Amniotic stem cell (primary cell): Measurements from ENCODE around the gene NALCN.

Experiments used
- DNase-seq: peaks from one replicate; lab custom pipeline; 2025; lab: John Stamatoyannopoulos, UW

Gene NALCN

GRCh38 chr13:101416181-101417042, at the start of gene NALCN:
TSS of gene NALCN (minus strand) at chr13:101416508. CDS start at chr13:101399126, 17,382 bp downstream.
- no peak for DNase-seq

DNA sequence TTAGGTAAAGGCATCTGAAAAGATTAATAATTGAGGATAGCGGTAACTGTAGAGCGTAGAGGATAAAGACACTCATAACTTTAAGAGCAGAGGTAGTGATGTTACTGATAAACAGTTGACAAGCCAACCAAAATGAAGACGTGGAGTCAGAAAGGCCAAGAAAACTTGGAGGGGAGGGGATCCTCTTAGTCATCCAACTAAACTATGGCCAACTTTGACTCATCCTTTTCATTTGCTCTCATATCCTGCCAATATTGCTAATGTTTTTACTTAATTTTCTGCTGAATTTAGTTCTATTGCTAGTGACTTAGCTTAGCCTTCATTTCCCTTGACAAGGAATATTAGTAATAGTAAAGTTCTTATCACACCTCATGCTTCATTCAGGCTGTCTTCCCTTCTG, 49.6 kb upstream of the NALCN start:
- DNase-seq, result no peak

- DNase-seq, result no peak
Observed at GRCh38 chr13:101457176-101457575, 40.9 kb upstream of the NALCN start.

DNA sequence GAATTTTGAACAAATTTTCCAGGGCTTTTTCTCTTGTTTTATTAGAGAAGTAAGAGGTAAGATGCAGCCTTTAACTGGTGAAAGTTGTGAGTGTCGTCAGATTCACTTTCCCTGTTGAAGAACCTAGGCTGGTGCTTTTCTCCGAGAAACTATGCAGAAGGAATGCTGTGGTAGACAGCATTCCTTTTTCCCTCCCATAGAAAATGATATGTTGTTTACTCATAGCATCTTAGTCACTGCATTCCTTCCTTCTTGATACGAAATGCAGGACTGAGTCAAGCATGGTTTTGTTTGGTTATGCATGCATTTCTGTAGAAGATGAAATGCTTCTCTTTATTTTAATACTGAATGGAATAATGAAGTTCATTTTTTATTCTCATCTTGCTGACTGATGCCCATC, 39.6 kb upstream of the NALCN start:
- DNase-seq, result peak; percentile 86

GRCh38 chr13:101454767-101455166, 38.5 kb upstream of the NALCN start:
- no peak for DNase-seq

DNA sequence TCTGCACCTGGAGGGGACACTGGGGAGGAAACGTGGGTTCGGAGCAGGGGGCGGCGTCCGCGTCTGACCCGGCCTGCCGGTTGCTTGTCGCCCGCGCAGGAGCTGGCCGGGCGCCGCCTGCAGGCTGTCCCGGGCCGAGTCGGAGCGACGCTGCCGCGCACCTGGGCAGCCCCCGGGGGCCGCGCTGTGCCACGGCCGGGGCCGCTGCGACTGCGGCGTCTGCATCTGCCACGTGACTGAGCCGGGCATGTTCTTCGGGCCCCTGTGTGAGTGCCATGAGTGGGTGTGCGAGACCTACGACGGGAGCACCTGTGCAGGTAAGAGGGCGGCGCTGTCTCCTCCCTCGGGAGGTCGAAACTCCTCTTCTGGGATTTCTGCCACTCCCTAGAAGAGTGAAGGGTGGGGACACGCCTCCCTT, 37.5 kb upstream of the NALCN start:
- DNase-seq, result no peak

DNA sequence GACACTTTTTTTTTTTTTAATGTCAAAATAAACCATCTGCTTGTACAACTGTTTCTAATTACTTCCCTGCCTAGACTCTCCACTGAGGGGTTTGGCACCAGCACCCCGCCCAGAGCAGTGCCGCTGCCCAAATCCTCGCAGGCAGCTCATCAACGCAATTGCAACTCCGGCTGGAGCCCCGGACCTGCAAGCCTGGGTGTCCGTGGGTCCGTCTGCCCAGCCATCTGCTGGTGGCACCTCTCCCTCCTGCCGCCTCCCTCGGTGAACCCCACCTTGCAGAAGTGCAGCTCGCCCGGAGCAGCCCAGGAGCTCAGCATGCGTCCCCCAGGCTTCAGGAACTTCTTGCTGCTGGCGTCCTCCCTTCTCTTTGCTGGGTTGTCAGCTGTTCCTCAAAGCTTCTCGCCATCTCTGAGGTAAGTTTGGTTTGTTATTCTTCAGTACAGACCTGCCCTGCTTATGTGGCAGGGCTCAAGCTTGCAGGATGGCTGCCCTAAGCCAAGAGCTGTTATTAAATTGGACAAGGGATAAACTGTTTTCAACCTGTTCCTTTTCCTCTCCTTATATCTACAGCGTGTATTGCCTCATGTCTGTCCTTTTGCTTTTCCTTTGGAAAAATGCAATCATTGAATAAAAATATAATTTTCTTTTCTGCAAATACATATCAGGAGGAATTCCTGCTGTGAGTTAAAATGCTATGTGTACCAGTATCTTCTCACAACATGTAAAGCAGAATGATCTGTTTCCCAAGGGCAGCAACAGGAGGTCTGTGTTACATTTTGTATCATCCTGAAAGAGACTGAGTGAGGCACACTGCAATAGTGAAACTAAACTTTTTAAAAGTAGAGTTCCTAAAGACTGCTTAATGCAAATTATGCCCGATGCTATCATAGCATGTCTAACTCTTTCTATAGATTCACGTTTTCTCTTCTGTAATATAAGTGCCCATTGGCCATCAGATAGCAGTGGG, 36.5 kb upstream of the NALCN start, which contains the start of gene ITGBL1:
Gene ITGBL1, plus strand, starts transcription at position 157 of the 967 bp plus-strand sequence. Its CDS starts 159 bp downstream, at position 316.
- DNase-seq, result peak; percentile 20

DNA sequence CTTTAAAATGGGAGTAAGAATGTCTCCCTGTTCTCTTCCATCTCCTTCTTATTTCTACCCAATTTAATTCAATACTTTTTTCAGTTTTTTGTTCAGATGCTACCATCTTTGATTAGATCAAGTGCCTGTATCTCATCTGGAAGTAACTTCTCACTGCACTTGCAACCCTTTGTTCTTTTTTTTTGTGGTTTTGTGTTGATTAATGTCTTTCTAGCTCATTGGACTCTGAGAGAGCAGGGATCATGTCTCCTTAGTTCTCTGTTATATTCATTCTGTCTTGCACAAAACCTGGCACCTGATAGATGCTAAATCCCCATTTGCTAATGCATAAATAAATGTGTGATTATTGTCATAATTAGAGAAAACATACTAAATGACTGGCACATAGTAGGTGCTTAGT, 35.3 kb upstream of the NALCN start:
- DNase-seq, result no peak

- DNase-seq, result no peak
Observed at GRCh38 chr13:101450749-101451130, 34.4 kb upstream of the NALCN start.

DNA sequence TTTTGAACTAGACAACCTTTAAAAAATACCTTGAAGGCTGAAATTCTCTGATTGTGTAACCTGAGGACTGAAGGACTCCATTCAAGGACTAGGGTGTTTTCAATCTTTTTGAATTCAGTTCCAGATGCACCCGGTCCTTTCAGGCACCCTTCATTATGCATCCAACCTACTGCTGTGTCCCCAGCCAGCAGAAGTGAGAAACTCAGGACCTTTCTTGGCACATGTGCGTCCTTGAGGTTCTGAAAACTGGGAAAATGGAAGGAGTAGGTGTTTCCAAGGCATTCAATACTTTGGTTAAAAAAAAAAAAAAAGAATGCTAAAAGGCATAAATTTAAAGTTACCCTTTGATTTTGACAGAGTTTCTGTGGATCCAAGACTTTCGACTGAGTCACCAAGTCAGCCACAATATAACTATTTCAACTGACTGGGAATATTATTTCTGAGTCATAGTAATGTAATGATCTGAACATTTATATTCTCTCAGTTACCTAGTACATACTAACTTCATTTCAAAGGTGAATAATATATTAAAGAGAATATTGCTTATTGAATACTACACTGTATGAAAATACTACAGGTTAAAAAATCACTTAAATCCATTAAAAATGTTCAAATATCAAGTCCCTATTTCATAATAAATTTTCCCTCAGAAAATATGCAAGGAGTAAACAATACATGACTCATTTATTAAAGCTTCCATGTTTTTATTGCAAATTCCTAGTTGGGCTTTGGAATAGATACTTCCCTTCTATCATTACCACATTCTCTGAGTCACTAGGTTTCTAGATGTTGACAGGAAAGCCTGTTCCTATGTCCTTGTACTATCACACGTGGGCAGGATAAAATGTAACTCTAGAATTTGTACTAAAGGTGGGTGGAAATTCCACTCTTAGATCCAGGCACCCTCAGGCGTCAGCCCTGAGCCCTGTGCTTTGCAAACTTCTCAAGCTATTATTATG, 33.8 kb upstream of the NALCN start:
- DNase-seq, result peak; percentile 56

DNA sequence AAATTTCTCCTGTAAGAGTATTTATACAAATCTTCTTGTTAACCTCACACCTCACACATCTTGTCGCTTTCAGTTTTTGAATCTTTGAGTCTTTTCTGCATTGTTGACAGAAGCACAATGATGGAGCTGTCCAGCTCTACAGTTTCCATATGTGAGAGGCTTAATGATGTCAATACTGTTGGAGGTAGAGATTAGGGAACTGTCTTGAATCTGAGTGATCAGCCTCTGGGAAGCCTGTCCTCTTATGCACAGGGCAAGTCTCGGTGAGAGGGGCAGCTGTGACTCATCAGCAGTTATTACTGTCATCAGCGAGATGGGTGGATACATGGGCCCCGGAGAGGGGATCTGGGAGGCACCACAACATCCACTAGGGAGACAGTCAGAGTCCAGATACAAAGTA, 31.5 kb upstream of the NALCN start:
- no peak for DNase-seq

DNA sequence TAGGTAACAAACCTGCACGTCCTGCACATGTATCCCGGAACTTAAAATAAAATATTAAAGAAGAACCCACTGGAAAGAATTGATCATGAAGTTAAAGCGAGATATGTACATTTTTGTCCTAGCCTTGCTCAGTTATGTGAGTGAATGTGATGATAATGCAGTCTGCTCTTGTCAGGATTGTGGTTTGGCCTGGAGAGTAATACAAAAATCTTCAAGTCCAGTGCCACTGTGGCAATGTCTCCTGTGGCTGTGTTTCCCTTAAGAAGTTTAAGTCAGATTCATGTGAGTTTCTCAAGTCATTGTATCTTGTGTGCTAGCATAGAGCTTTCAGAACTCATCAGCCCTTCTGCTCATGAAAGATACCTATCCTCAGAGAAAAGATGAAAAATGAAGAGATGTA, 18.2 kb upstream of the NALCN start:
- DNase-seq, result no peak

GRCh38 chr13:101433895-101434294, 17.6 kb upstream of the NALCN start:
- no peak for DNase-seq

DNA sequence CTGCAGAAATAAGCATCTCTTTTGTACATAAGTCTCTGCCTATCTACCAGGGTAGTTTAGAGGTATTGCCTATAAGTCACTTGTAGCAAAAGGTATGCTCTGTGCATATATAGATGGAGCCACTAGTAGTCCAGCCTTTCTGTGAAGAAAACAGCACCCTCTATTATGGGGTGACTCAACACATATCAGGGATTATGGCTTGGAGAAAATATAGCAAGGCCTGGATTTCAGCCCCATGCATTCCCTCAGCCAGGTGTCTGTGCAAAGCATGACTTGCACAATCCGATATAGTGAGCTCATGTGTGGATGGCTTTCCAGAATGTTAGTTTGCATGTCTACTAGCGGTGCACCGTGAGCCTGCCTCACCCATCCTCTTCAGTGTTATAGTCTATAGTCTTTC, 13.4 kb upstream of the NALCN start:
- no peak for DNase-seq

- DNase-seq, result no peak
Observed at GRCh38 chr13:101425623-101426022, 9.3 kb upstream of the NALCN start.

DNA sequence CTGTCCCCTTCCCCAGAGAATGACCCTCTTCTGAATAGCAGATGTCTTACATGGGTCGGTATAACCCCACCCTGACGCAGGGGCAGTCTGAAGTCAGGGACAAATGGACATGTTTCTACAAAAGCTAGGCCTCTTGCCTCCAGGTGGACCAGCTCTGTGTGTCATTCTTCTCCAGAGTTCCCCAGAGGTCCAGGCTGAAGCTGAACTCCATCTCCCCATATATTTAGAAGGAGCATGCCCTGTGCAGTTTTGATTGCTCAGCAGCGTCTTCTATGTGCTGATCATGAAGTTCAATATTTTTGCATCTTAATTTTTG, 8.8 kb upstream of the NALCN start:
- no peak for DNase-seq

GRCh38 chr13:101424381-101425155, 8.3 kb upstream of the NALCN start:
- peak; percentile 5 for DNase-seq

- no peak for DNase-seq
Observed at GRCh38 chr13:101423872-101424271, 7.6 kb upstream of the NALCN start.

DNA sequence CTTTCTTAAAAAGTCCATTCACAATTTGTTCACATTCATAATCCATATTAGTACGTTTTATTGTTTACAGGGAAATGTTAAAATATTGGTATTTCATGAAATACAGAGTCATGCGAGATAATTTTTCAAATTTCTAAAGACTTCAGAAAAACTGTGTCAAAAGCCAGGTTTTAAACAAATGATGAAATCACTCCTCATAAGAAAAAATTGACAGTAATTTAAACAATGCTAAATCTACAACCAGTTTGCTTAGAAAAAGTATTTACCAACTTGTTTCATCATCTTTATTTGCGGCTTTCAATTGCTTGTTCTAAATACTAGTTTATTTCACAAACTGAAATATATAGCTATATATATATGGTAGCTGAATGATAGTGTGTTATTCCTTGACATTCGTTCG, 1.2 kb upstream of the NALCN start:
- DNase-seq, result no peak

GRCh38 chr13:101417043-101417406, 717 bp upstream of the NALCN start:
- DNase-seq, result peak; percentile 7
